ENCODE results near the gene MUS81. TPM values are rescaled to one million over a fixed set of nuclear protein-coding genes. Genes with fewer than 3 reads are reported as not detected.

MUS81 gene
- total and polyA plus RNA-seq, 2 of the 13 experiments (the other 11 are each of a cell fraction or from before 2014, with no cell fraction given): 25.6 to 30.2 TPM

GRCh38 chr11:65860278-65861164 lies at the start of gene MUS81 (continued):
- TF ChIP-seq PBX3 (CRISPR knock-in tag; IDR thresholded peaks at IDR 0.05; ENCODE audit: borderline replicate concordance) (no peak), AKAP8 (CRISPR knock-in tag; IDR thresholded peaks at IDR 0.05) (no peak), TEAD2 (CRISPR knock-in tag; IDR thresholded peaks at IDR 0.05) (no peak), KMT2A (CRISPR knock-in tag; IDR thresholded peaks at IDR 0.05) (peak; percentile 67; the same call in 1 of the 2 replicates), MIXL1 (CRISPR knock-in tag; IDR thresholded peaks at IDR 0.05) (peak; percentile 46; the same call in 1 of the 2 replicates), ZNF264 (CRISPR knock-in tag; IDR thresholded peaks at IDR 0.05) (0 out of 2 replicates have a peak, but pooled peaks have one; percentile 63), MXD4 (CRISPR knock-in tag; IDR thresholded peaks at IDR 0.05) (no peak), PAX8 (CRISPR knock-in tag; IDR thresholded peaks at IDR 0.05; ENCODE audit: borderline replicate concordance) (no peak), TCF7 (IDR thresholded peaks at IDR 0.05; ENCODE audit: low read depth) (no peak), ZNF18 (CRISPR knock-in tag; IDR thresholded peaks at IDR 0.05; ENCODE audit: insufficient replicate concordance) (peak; percentile 47), DMAP1 (CRISPR knock-in tag; IDR thresholded peaks at IDR 0.05) (peak; percentile 82), ZBTB26 (CRISPR knock-in tag; IDR thresholded peaks at IDR 0.05; ENCODE audit: borderline replicate concordance) (no peak), HMGXB4 (CRISPR knock-in tag; IDR thresholded peaks at IDR 0.05; ENCODE audit: borderline replicate concordance in 1 of 2, low read depth in 1 of 2) (peak; percentile 97), ZNF12 (CRISPR knock-in tag; IDR thresholded peaks at IDR 0.05) (no peak; the same call in 1 of the 2 replicates), ZBTB1 (CRISPR knock-in tag; IDR thresholded peaks at IDR 0.05; ENCODE audit: borderline replicate concordance) (no peak), PLSCR1 (CRISPR knock-in tag; IDR thresholded peaks at IDR 0.05; ENCODE audit: borderline replicate concordance) (no peak), PAF1 (CRISPR knock-in tag; IDR thresholded peaks at IDR 0.05) (no peak), TBL1XR1 (IDR thresholded peaks at IDR 0.05; ENCODE audit: borderline replicate concordance, low read length, partially characterized antibody) (no peak), ATF4 (CRISPR knock-in tag; IDR thresholded peaks at IDR 0.05) (peak in 1 of 2 experiments; percentile 57; a peak in 2 of 4 replicates), HOXA5 (CRISPR knock-in tag; IDR thresholded peaks at IDR 0.05) (peak; percentile 69; the same call in 1 of the 2 replicates), ZNF20 (CRISPR knock-in tag; IDR thresholded peaks at IDR 0.05) (no peak; the same call in 1 of the 2 replicates), SMARCC2 (IDR thresholded peaks at IDR 0.05) (no peak)

Measured in HepG2 (cell line).